H4 (cell line): Measurements from ENCODE around the gene NBPF1. TPM values are rescaled to one million over a fixed set of nuclear protein-coding genes. Genes with fewer than 3 reads are reported as not detected.
A peak's percentile ranks its signal among the peaks of the same experiment; 100 is the strongest.
"Not testable (repeated sequence)": the region's sequence is repeated elsewhere in the genome, so short reads cannot be mapped to it uniquely, and the experiment has no call there.

Experiments used
- DNase-seq: peaks from one replicate; pipeline ENCODE4 v3.0.0-alpha.2; 2015; ENCODE audit warnings: low spot score
- total RNA-seq: library from RNA; depleted of rRNA; stranded (reverse); fragments of >200 nt; shearing (Covaris generic); gene quantifications from 2 replicates; pipeline ENCODE4 v1.2.3, GENCODE V29; 2014

NBPF1 gene
- total RNA-seq, 1 experiment from 2014 or later = 20.9 TPM

GRCh38 chr1:16623812-16624719, 10.7 kb upstream of the NBPF1 start:
- not testable (repeated sequence) for DNase-seq

- not testable (repeated sequence) for DNase-seq
Observed at GRCh38 chr1:16623337-16623736, 10.0 kb upstream of the NBPF1 start.

GRCh38 chr1:16621681-16622315, 8.4 kb upstream of the NBPF1 start:
- DNase-seq = not testable (repeated sequence)

- no peak for DNase-seq
Observed at GRCh38 chr1:16621300-16621658, 7.9 kb upstream of the NBPF1 start.

GRCh38 chr1:16619803-16620501, 6.6 kb upstream of the NBPF1 start:
- not testable (repeated sequence) for DNase-seq

GRCh38 chr1:16618719-16619118, 5.4 kb upstream of the NBPF1 start:
- DNase-seq = no peak

GRCh38 chr1:16617778-16618580, 4.6 kb upstream of the NBPF1 start:
- no peak for DNase-seq

GRCh38 chr1:16617114-16617631, 3.8 kb upstream of the NBPF1 start:
- DNase-seq = no peak

GRCh38 chr1:16615253-16616252, 2.2 kb upstream of the NBPF1 start:
- no peak for DNase-seq

- DNase-seq = no peak
Observed at GRCh38 chr1:16614361-16615252, 1.2 kb upstream of the NBPF1 start.

- peak; percentile 58 for DNase-seq
Observed at GRCh38 chr1:16612332-16613172, 812 bp downstream of the NBPF1 start.

- DNase-seq = not testable (repeated sequence)
Observed at GRCh38 chr1:16611981-16612331, 1.4 kb downstream of the NBPF1 start.

GRCh38 chr1:16611164-16611563, 2.2 kb downstream of the NBPF1 start:
- DNase-seq = not testable (repeated sequence)

GRCh38 chr1:16610553-16610952, 2.8 kb downstream of the NBPF1 start:
- DNase-seq = not testable (repeated sequence)

GRCh38 chr1:16609761-16610160, 3.6 kb downstream of the NBPF1 start:
- not testable (repeated sequence) for DNase-seq

- DNase-seq = no peak
Observed at GRCh38 chr1:16608838-16609560, 4.4 kb downstream of the NBPF1 start.
